ENCODE data around the gene C2orf81.

- TF ChIP-seq, protein P1, sequence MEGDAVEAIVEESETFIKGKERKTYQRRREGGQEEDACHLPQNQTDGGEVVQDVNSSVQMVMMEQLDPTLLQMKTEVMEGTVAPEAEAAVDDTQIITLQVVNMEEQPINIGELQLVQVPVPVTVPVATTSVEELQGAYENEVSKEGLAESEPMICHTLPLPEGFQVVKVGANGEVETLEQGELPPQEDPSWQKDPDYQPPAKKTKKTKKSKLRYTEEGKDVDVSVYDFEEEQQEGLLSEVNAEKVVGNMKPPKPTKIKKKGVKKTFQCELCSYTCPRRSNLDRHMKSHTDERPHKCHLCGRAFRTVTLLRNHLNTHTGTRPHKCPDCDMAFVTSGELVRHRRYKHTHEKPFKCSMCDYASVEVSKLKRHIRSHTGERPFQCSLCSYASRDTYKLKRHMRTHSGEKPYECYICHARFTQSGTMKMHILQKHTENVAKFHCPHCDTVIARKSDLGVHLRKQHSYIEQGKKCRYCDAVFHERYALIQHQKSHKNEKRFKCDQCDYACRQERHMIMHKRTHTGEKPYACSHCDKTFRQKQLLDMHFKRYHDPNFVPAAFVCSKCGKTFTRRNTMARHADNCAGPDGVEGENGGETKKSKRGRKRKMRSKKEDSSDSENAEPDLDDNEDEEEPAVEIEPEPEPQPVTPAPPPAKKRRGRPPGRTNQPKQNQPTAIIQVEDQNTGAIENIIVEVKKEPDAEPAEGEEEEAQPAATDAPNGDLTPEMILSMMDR (IDR thresholded peaks at IDR 0.05): no peak
- TF ChIP-seq POLR2A (IDR thresholded peaks at IDR 0.05): no peak
These were observed 40.8 kb upstream of the C2orf81 start for GRCh38 chr2:74462054-74462785.

Measured in prostate gland (tissue), 2 donors.